HG03565 (cell line): Measurements from ENCODE around the gene ITM2A.

Experiments used
- ATAC-seq: cut with Tn5 transposase; IDR thresholded peaks from one replicate; pipeline ENCODE4 v1.9.1; 2021; ENCODE audit warnings: mild to moderate bottlenecking, moderate library complexity; ENCODE audit not compliant: unreplicated experiment

ITM2A gene

DNA sequence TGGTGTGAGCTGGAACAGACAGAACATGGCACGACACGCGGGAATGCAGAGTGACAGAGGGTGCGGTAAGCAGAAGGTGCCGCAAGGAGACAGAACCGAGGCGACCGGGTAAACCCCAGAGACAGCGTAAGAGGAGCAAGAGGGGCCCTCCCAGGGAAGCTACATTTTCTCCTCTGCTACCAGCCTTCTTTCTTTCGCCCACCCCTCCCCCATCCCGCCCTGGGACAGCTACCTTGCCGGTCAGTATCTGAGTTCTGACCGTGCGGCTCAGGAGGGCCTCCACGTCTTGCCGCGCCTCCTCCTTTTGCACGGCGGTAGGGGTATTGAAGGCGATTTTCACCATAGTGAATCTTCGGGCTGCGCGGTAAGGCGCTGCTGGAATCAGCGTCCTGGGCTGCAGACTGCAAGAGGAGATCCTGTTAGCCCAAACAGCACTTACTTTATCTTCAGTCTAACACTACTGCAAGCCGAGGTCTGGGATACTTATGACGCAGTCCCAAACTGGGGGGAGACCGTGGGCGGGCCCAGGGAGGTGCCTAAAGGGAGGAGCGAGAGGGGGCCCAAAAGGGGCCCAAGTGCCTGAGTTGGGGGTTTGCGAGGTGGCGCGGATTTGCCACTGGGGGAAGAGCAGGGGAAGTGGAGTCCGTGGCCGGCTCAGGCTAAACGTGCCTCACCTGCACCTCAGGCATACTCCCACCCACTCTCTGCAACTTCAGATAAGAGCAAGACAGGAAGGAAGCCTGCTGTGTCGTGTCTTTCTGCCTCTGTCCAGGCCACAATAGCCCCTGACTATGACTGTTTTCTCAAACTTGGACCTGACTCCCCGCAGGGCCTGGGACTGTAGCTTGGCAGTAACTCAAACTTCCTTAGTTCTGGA is at the start of gene ITM2A:
ITM2A (minus strand) TSS at position 462 of the 877 bp plus-strand sequence; CDS start at position 343, 119 bp downstream.
- ATAC-seq: peak; percentile 60

DNA sequence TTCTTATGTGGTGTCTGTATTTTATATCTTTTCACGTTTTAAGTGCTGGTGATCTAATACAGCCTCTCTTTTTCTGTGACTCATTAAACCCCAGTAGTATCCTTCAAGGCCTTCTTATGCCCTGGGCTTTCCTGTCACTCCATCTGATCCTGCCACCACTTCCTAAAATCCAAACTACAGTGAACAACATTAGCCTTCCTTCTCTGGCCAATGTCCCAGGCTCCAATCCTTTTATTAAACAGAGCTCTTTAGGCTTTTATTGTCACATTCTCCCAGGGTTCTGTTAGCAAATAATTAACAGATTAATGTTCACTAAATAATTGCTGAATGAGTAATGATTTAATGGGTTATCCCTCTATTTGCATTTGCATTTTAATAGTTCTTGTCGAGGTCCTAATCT is 47.9 kb upstream of the ITM2A start:
- no peak for ATAC-seq

DNA sequence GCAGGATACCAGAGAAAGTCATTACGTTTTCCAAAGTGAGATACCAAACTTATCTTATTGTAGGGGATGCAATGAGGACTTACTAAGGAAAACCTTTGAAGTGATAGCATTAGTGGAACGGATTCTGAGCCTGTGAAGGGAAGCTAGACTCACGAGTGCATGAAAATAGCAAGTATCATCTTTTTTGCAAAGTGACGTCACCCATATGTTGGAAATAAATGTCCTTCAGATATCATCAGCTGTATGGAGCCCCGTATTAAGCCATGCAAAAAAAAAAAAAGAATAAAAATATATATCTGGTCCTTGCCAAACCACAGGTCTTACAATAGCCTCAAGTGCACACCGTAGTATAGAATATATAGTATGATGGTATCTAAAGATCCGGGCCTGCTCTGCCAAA is 46.8 kb upstream of the ITM2A start:
- no peak for ATAC-seq

GRCh38 chrX:79412972-79413371 is 45.8 kb upstream of the ITM2A start:
- ATAC-seq: no peak

GRCh38 chrX:79412166-79412565 is 45.0 kb upstream of the ITM2A start:
- no peak for ATAC-seq

DNA sequence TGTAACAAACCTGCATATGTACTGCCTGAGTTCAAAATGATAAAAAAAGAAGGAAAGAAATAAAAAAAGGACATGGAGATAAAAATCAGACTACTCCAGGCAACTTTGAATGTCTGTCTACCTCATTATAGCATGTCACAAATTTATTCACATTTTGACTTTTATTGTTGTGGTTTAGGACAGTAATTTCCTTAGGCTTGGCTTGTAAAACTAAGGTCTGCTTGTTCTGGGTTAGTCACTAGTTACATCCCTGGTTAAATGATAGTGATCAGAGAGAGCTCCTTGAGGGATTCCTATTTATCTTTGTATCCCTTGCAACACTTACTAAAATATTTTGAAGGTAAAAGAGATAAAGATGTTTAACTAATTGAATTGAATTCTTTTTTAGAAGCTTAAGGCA is 42.5 kb upstream of the ITM2A start:
- ATAC-seq: no peak

GRCh38 chrX:79408623-79409322 is 41.6 kb upstream of the ITM2A start:
- no peak for ATAC-seq

- no peak for ATAC-seq
Observed at GRCh38 chrX:79400623-79401022, 33.5 kb upstream of the ITM2A start.

GRCh38 chrX:79375340-79375739 is 8.2 kb upstream of the ITM2A start:
- ATAC-seq: no peak

DNA sequence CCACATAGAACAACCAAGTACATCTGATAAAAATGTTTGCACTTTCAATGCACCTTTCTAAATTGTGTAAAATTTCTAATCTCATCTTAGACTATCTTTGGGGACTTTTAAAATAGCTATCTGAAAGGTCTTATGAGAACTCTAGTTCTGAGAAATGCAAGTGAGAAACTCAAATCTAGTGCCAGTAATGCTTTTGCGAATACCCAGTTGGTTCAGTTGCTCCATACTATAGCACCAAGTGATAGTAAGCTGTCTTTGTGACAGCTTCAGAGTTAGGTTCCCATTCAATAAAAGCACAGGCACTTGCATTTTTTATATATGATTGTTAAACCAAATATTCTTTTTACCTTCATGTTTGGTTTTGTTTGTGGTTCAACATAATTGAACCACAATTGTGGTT is 4.5 kb upstream of the ITM2A start:
- no peak for ATAC-seq

DNA sequence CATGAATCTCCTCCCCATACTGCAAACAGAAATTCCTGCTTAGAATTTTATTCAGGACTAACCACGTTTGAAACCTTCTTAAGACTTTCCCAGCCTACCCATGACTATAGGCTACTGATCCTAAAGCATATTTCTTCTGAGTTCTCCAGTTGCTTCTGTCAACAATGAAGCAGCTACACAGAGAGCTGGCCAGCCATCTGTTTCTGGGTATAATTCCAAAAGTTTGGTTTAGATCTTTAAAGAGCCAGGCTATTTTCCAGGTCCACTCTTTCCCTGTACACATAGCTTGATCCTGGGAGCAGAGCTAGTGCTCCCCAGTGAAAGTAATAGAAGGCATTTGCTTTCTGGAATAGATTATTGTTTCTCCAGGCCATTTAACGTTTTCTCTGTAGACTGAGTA is 4.0 kb upstream of the ITM2A start:
- no peak for ATAC-seq

DNA sequence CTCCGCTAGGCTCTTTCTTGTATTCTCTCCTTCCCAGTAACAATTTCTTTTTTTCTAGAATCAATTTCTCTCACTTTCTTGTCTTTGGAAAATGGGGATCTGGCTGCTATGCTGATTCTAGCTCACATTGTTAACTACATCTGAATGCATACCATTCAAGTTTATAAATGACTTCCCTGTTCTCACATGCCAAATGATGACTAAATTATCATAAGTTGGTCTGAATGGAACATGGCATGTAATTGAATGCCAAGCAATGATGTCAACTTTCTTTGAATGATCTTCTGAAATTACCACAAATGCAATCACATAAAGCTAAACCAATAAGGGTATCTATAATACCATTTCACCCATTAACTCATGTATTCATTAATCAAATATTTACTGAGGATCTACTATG is 2.7 kb upstream of the ITM2A start:
- no peak for ATAC-seq

DNA sequence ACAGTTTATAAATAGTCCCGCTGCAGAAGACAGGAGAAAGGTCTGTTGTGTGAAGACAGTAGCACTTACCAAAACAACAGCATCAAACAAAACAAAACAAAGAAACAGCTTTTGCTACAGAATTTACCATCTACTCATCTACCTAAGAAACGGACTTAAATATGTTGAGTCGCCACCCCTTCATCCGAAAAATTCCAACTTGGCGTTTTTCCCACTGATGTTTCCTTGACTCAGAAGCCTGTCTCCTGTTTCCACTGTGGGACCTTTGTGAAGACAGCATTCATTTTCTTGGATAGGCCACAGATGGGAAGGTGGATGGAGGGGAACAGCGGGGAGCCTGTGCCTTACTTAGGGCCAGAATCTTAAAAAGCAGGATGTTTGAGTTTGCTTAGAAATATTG is 1.3 kb upstream of the ITM2A start:
- no peak for ATAC-seq

DNA sequence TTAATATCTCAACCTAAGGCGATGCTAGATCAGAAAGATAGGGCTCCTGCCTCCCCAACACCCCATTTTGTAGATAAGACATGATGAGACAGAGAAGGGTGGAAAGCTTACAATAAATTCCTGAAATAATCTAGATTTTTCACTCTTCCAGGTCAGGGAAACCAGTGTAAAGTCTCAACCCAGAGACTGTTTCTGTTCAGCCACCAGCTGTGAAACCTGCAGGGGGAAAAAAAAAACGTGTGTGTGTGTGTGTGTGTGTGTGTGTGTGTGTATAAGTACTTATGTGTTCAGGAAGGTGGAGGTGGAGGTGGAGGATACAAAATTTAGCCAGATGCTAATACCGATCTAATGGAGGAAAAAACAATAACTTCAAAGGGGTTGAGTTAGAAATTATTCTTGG is 773 bp upstream of the ITM2A start:
- no peak for ATAC-seq

DNA sequence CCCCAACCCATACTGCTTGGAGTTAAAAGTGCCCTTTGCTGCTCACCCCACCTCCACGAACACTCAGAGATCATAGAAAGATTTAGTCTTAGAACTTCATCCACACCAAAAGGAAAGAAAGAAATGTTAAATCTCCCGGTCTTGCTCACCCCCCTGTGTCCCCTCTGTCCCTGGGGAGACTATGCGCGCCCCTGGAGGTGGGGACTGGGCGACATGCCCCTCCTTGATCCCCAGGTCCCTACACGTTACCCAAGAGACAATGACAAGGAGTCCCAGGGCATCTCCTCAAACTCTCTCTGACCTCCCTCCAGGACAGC is 620 bp downstream of the ITM2A start:
- no peak for ATAC-seq

- ATAC-seq: no peak
Observed at GRCh38 chrX:79365591-79365990, 1.5 kb downstream of the ITM2A start.

GRCh38 chrX:79364306-79364705 is 2.8 kb downstream of the ITM2A start:
- ATAC-seq: no peak

- no peak for ATAC-seq
Observed at GRCh38 chrX:79361192-79361870, 5.8 kb downstream of the ITM2A start.

- no peak for ATAC-seq
Observed at GRCh38 chrX:79336869-79337815, 30.0 kb downstream of the ITM2A start.

DNA sequence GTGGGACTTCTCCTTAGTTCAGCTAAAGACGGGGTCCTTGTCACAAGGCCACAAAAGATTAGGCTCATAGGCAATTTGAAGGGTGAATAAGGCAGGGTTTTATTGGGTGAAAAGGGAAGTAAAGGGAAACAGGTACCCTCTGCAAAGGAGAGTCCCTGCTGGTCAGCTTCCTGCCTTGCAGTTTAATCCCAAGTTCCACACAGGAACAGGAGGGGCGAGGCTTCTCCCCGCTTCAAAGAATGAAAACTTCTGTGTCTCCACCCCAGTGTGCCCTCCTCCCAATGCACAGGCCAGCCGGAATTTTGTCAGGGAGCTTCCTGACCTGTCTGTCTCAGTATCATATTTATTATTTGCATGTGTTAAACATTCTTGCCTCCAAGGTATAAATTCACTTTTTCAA is 37.1 kb downstream of the ITM2A start:
- ATAC-seq: no peak
